A673 (cell line): ENCODE results near the gene CAMK4.

Experiments used
- CTCF ChIP-seq: fragments of 300-800, 200-600 bp; sonication (generic); conservative IDR thresholded peaks from 2 replicates; pipeline ENCODE4 v1.5.1; 2017; ENCODE audit warnings: low read depth, mild to moderate bottlenecking, antibody characterized with exemption, low read length, moderate library complexity, mixed read lengths
- EZH2 ChIP-seq: fragments of 200-600 bp; sonication (generic); IDR thresholded peaks from 2 replicates; pipeline ENCODE4 v1.6.1; 2017; ENCODE audit warnings: borderline replicate concordance, low read depth, mild to moderate bottlenecking, mixed read lengths, antibody characterized with exemption, low read length; ENCODE audit not compliant: poor library complexity, severe bottlenecking

- TF ChIP-seq CTCF, result no peak
- no peak for TF ChIP-seq EZH2
Measured at GRCh38 chr5:111408817-111409216, 184.6 kb downstream of the CAMK4 start.
